ENCODE results near the gene CCDC60.

CCDC60 gene

GRCh38 chr12:119312904-119313303, 21.6 kb upstream of the CCDC60 start:
- Histone ChIP-seq H3K4me1 (ENCODE audit: low read length) (no peaks in the 10 kb centered on the region), H2AFZ (ENCODE audit: low read depth, low read length) (no peak overlapping the region), H3K4me2 (ENCODE audit: low read length) (no peak overlapping the region), H3K27me3 (ENCODE audit: low read depth, low read length) (no peaks in the 10 kb centered on the region), H3K9ac (ENCODE audit: low read length) (no peak overlapping the region), H3K79me2 (ENCODE audit: low read length) (no peaks in the 10 kb centered on the region), H3K36me3 (replicated peaks; ENCODE audit: low read depth, low read length) (no peaks in the 10 kb centered on the region), H3K9me3 (ENCODE audit: insufficient read depth, low read length) (no peaks in the 10 kb centered on the region), H3K27ac (ENCODE audit: low read length) (no peak overlapping the region), H3K4me3 (ENCODE audit: low read length) (no peak overlapping the region), H4K20me1 (ENCODE audit: insufficient read depth, low read length) (no peaks in the 10 kb centered on the region)
- TF ChIP-seq EZH2phosphoT487 (IDR thresholded peaks at IDR 0.05; ENCODE audit: low read depth) (no peak), CTCF (IDR thresholded peaks at IDR 0.05; ENCODE audit: low read depth, low read length) (no peak)

GRCh38 chr12:119314290-119314689, 20.2 kb upstream of the CCDC60 start:
- Histone ChIP-seq H3K4me1 (ENCODE audit: low read length) (no peaks in the 10 kb centered on the region), H3K4me2 (ENCODE audit: low read length) (no peak overlapping the region), H3K36me3 (replicated peaks; ENCODE audit: low read depth, low read length) (no peaks in the 10 kb centered on the region), H3K27ac (ENCODE audit: low read length) (no peak overlapping the region), H3K9me3 (ENCODE audit: insufficient read depth, low read length) (no peaks in the 10 kb centered on the region), H4K20me1 (ENCODE audit: insufficient read depth, low read length) (no peaks in the 10 kb centered on the region), H3K9ac (ENCODE audit: low read length) (no peak overlapping the region), H2AFZ (ENCODE audit: low read depth, low read length) (no peak overlapping the region), H3K79me2 (ENCODE audit: low read length) (no peaks in the 10 kb centered on the region), H3K4me3 (ENCODE audit: low read length) (no peak overlapping the region), H3K27me3 (ENCODE audit: low read depth, low read length) (no peaks in the 10 kb centered on the region)
- TF ChIP-seq CTCF (IDR thresholded peaks at IDR 0.05; ENCODE audit: low read depth, low read length) (no peak), EZH2phosphoT487 (IDR thresholded peaks at IDR 0.05; ENCODE audit: low read depth) (no peak)

- no peaks in the 10 kb centered on the region for H3K4me1 ChIP-seq (ENCODE audit: low read length)
- no peak overlapping the region for H3K4me3 ChIP-seq (ENCODE audit: low read length)
- H3K27ac ChIP-seq (ENCODE audit: low read length) = no peak overlapping the region
- H3K4me2 ChIP-seq (ENCODE audit: low read length) = no peak overlapping the region
- H4K20me1 ChIP-seq (ENCODE audit: insufficient read depth, low read length) = no peaks in the 10 kb centered on the region
- H3K79me2 ChIP-seq (ENCODE audit: low read length) = no peaks in the 10 kb centered on the region
- H3K9ac ChIP-seq (ENCODE audit: low read length) = no peak overlapping the region
- H3K36me3 ChIP-seq (replicated peaks; ENCODE audit: low read depth, low read length) = no peaks in the 10 kb centered on the region
- no peak overlapping the region for H2AFZ ChIP-seq (ENCODE audit: low read depth, low read length)
- no peak for TF ChIP-seq EZH2phosphoT487 (IDR thresholded peaks at IDR 0.05; ENCODE audit: low read depth)
- no peak for TF ChIP-seq CTCF (IDR thresholded peaks at IDR 0.05; ENCODE audit: low read depth, low read length)
- H3K9me3 ChIP-seq (ENCODE audit: insufficient read depth, low read length) = no peaks in the 10 kb centered on the region
- H3K27me3 ChIP-seq (ENCODE audit: low read depth, low read length) = no peaks in the 10 kb centered on the region
Measured at GRCh38 chr12:119319638-119320037, 14.9 kb upstream of the CCDC60 start.

GRCh38 chr12:119320678-119321077, 13.9 kb upstream of the CCDC60 start:
- TF ChIP-seq CTCF (IDR thresholded peaks at IDR 0.05; ENCODE audit: low read depth, low read length) = no peak
- H2AFZ ChIP-seq (ENCODE audit: low read depth, low read length) = no peak overlapping the region
- H3K9ac ChIP-seq (ENCODE audit: low read length) = no peak overlapping the region
- H4K20me1 ChIP-seq (ENCODE audit: insufficient read depth, low read length) = no peaks in the 10 kb centered on the region
- H3K4me3 ChIP-seq (ENCODE audit: low read length) = no peak overlapping the region
- H3K9me3 ChIP-seq (ENCODE audit: insufficient read depth, low read length) = no peaks in the 10 kb centered on the region
- H3K4me1 ChIP-seq (ENCODE audit: low read length) = no peaks in the 10 kb centered on the region
- no peaks in the 10 kb centered on the region for H3K79me2 ChIP-seq (ENCODE audit: low read length)
- H3K4me2 ChIP-seq (ENCODE audit: low read length) = no peak overlapping the region
- H3K27ac ChIP-seq (ENCODE audit: low read length) = no peak overlapping the region
- H3K36me3 ChIP-seq (replicated peaks; ENCODE audit: low read depth, low read length) = no peaks in the 10 kb centered on the region
- H3K27me3 ChIP-seq (ENCODE audit: low read depth, low read length) = no peaks in the 10 kb centered on the region
